Middle frontal gyrus (tissue), 1 donor: ENCODE results near the gene PAX8.

Experiments used
- DNase-seq: peaks from one replicate; pipeline ENCODE4 v3.0.0-alpha.2; 2015; ENCODE audit warnings: low spot score; ENCODE audit errors: extremely low spot score

Gene PAX8

GRCh38 chr2:113266431-113266830, 12.3 kb downstream of the PAX8 start:
- DNase-seq: no peak

GRCh38 chr2:113264713-113265403, 13.9 kb downstream of the PAX8 start:
- DNase-seq: no peak

GRCh38 chr2:113263546-113263945, 15.2 kb downstream of the PAX8 start:
- DNase-seq: no peak

GRCh38 chr2:113260991-113261390, 17.7 kb downstream of the PAX8 start:
- no peak for DNase-seq

GRCh38 chr2:113258471-113259147, 20.1 kb downstream of the PAX8 start:
- no peak for DNase-seq

- no peak for DNase-seq
Measured at GRCh38 chr2:113257516-113258264, 21.0 kb downstream of the PAX8 start.

GRCh38 chr2:113255140-113256070, 23.3 kb downstream of the PAX8 start:
- no peak for DNase-seq

GRCh38 chr2:113253453-113253852, 25.3 kb downstream of the PAX8 start:
- no peak for DNase-seq

- no peak for DNase-seq
Measured at GRCh38 chr2:113252047-113252590, 26.6 kb downstream of the PAX8 start.

GRCh38 chr2:113251118-113251517, 27.6 kb downstream of the PAX8 start:
- DNase-seq: no peak

- peak; percentile 36 for DNase-seq
Measured at GRCh38 chr2:113248997-113249770, 29.5 kb downstream of the PAX8 start.

- no peak for DNase-seq
Measured at GRCh38 chr2:113246606-113247005, 32.1 kb downstream of the PAX8 start.

GRCh38 chr2:113245276-113245711, 33.4 kb downstream of the PAX8 start:
- no peak for DNase-seq

GRCh38 chr2:113242327-113242726, 36.4 kb downstream of the PAX8 start:
- DNase-seq: no peak

- no peak for DNase-seq
Measured at GRCh38 chr2:113240915-113241911, 37.5 kb downstream of the PAX8 start.

- DNase-seq: no peak
Measured at GRCh38 chr2:113240150-113240914, 38.4 kb downstream of the PAX8 start.

GRCh38 chr2:113238871-113239839, 39.6 kb downstream of the PAX8 start:
- DNase-seq: no peak
